HG02610 (cell line): ENCODE results near the gene C2CD4C.
"Not testable (repeated sequence)": the region's sequence is repeated elsewhere in the genome, so short reads cannot be mapped to it uniquely, and the experiment has no call there.

Experiments
- ATAC-seq: cut with Tn5 transposase; IDR thresholded peaks from one replicate; pipeline ENCODE4 v1.9.1; 2021; ENCODE audit warnings: mild to moderate bottlenecking, moderate library complexity; ENCODE audit not compliant: unreplicated experiment

Gene C2CD4C

DNA sequence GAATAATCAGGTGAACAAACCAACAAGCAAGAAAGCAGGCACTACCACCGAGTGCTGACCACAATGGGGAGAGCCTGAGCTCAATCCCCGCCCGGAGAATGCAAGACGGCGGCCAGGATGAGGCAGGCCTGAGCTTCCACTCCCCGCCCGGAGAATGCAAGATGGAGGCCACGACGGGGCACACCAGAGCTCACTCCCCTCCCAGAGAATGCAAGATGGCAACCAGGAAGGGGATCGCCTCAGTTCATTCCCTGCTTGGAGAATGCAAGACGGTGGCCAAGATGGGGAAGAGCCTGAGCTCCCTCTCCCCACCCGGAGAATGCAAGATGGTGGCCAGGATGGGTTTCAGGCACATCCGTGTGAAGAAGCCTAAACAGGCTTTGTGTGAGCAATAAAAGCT is 39.7 kb downstream of the C2CD4C start:
- ATAC-seq: no peak

GRCh38 chr19:368630-369024 is 40.3 kb downstream of the C2CD4C start:
- no peak for ATAC-seq

DNA sequence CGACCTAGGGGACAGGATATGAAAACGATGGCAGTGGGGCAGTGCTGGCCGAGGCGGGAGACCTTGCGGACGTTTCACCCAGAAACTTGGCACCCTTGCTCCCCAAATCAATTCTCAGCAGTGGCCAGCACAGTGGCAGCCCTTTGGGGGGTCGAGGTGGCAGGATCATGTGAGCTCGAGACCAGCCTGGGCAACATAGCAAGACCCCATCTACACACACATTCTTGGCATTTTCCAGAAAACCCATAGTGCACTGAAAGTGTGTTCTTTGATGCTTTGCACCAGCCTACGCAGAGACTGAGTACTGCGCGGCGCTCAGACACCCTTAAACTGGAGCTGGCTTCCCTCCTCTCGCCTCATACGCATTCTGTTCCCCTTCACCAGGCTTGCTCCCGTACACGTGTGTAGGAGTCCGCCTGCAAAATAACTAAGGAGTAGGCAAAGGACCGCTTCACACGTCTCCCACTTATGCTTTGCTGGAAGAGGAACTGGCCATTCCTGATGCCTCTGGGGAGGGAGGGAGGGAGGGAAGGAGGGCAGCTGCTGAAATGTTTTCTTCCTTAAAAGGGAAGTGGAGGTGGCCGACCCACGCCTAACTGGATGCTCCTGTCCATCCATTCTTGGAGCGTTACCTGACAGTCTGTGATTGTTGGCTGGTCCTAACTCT is 40.9 kb downstream of the C2CD4C start:
- ATAC-seq: no peak

GRCh38 chr19:367561-367960 is 41.4 kb downstream of the C2CD4C start:
- ATAC-seq: no peak

DNA sequence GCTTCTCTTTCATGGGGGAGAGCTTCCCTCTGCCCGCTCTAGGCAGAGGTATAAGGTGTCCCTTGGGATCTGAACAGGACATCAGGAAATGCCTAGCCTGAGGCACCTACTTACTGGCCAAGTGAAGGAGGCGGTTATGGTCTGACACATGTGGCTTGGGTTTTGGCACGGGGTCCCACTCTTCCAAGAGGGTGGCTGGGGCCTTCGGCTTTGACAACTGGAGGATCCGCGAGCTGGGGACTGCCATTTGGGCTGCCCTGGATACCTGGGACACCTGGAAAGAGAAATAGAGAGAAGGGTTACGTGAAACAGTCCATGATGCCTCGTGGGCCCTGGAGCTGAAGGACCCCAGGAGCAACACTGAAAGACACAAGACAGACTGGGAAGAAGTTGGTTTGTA is 42.0 kb downstream of the C2CD4C start:
- ATAC-seq: no peak

DNA sequence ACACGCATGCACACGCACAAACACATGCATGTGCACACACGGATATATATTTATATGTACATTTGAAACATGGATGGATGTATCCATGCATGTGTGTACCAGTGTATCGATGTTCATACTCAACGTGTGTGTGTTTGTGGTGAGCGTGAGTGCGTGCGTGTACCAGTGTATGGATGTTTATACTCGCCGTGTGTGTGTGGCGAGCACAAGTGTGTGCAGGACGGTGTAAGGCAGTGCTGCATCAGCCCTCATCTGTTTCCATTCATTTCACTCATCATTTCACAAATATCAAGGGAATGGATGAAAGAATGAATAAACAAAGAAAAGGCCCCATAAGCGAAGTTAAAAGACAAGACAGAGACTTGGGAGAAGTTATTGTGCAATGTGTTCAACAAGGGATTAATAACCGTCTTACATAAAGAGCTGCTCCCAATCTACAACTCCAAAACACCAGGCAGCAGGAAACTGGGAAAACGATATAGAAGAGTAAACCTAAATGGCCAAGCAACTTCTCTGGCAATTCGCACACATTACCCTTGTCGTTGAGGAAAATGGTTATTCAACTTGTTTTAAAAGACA is 42.7 kb downstream of the C2CD4C start:
- ATAC-seq: no peak

GRCh38 chr19:364496-365287 is 44.3 kb downstream of the C2CD4C start:
- no peak for ATAC-seq

DNA sequence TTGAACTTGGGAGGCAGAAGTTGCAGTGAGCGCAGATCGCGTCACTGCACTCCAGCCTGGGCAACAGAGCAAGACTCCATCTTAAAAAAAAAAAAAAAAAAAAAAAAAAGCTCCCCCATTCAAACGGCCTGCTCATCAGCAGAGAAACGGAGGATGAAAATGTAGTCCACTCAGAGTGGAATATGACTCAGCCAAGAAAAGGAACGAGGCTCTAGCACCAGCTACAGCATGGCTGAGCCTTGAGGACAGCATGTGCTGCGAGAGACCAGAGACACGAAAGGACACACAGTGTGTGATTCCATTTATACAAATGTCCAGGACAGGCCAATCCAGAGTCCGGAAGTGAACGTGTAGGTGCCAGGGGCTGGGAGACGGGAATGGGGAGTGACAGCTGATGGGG is 46.3 kb downstream of the C2CD4C start:
- no peak for ATAC-seq

GRCh38 chr19:362154-362553 is 46.8 kb downstream of the C2CD4C start:
- ATAC-seq: no peak

DNA sequence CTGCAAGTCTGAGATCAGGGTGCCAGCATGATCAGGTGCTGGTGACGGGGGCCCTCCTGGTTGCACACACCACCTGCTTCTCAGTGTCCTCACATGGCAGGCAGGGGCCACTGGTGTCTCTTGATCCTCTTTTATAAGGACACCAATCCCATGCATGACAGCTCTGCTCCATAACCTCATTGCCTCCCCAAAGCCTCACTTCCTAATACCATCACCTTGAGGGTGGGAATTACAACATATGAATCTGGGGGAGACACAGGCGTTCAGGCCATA is 49.4 kb downstream of the C2CD4C start:
- ATAC-seq: no peak

GRCh38 chr19:355536-355935 is 53.4 kb downstream of the C2CD4C start:
- ATAC-seq: not testable (repeated sequence)
